Measurements from ENCODE around the gene CPS1. TPM values are rescaled to one million over a fixed set of nuclear protein-coding genes. Genes with fewer than 3 reads are reported as not detected.

The CPS1 gene
- total and polyA plus RNA-seq, 2 of the 8 experiments (the other 6 are each of a cell fraction or from before 2014, with no cell fraction given): 7.9 to 15.7 TPM

GRCh38 chr2:210557721-210558120 is 1.3 kb downstream of the CPS1 start:
- no peak overlapping the region for H3K14ac ChIP-seq (ENCODE audit: insufficient read length)
- no peak overlapping the region for H3K56ac ChIP-seq (replicated peaks; ENCODE audit: insufficient read length, low read depth, low read length)
- FAIRE-seq: peak; percentile 78
- H3K23ac ChIP-seq (ENCODE audit: insufficient read length): no peak overlapping the region
- H2BK15ac ChIP-seq (ENCODE audit: low read length): no peak overlapping the region
- peak overlapping the region in 1 of 2 experiments; percentile 11; a peak in 1 of 4 replicates for H3K4me2 ChIP-seq (ENCODE audit: insufficient read depth in 1 of 2, low read depth in 2 of 2, low read length in 2 of 2)
- no peak overlapping the region for H4K8ac ChIP-seq (ENCODE audit: extremely low read depth, insufficient read depth, low read length)
- H2BK20ac ChIP-seq (ENCODE audit: low read length): no peak overlapping the region
- H3K4me1 ChIP-seq (replicated peaks in 1 of 4; ENCODE audit: control insufficient read depth in 3 of 4, insufficient read depth in 4 of 4, low read length in 3 of 4): peaks cover 0 to 5% (median 2%) of the 10 kb centered on the region in 4 experiments; a peak in 3 of 7 replicates
- POLR2A ChIA-PET (ENCODE audit: partially characterized antibody): interaction anchor here (0.6 to 1.4 kb wide), 3 partner anchors 9 to 873 kb away, joined by 3 to 5 read pairs (median 3); no protein-coding TSS in a partner anchor
- H4K91ac ChIP-seq (replicated peaks; ENCODE audit: insufficient read length, low read length): no peak overlapping the region
- no peak overlapping the region for H2BK5ac ChIP-seq (ENCODE audit: low read depth, low read length)
- no peaks in the 10 kb centered on the region for H3K79me1 ChIP-seq (ENCODE audit: low read depth, low read length)
- H2BK12ac ChIP-seq (ENCODE audit: low read depth, low read length): no peak overlapping the region
- no peak overlapping the region for H2BK120ac ChIP-seq (replicated peaks; ENCODE audit: low read depth, low read length)
- H3K4me3 ChIP-seq (ENCODE audit: extremely low read depth in 1 of 4, insufficient read depth in 2 of 4, low read depth in 3 of 4, low read length in 4 of 4): no peak overlapping the region; a peak in 1 of 8 replicates
- no peaks in the 10 kb centered on the region for H3K9me3 ChIP-seq (ENCODE audit: insufficient read depth in 2 of 2, low read depth in 1 of 2, low read length in 1 of 2)
- no peak overlapping the region for H4K5ac ChIP-seq (ENCODE audit: insufficient read length, low read depth, low read length)
- no peak overlapping the region for H3K9ac ChIP-seq (replicated peaks in 1 of 4; ENCODE audit: extremely low read depth in 1 of 4, low read depth in 3 of 4, low read length in 3 of 4)
- no peak overlapping the region for H2AFZ ChIP-seq (ENCODE audit: low read length)
- H3K4ac ChIP-seq (replicated peaks; ENCODE audit: insufficient read length, low read depth, low read length): no peak overlapping the region
- H3K27me3 ChIP-seq (replicated peaks in 1 of 4; ENCODE audit: control insufficient read depth in 3 of 4, extremely low read depth in 1 of 4, insufficient read depth in 3 of 4, low read length in 3 of 4): no peaks in the 10 kb centered on the region
- no peak overlapping the region for H2AK5ac ChIP-seq (ENCODE audit: low read depth, low read length)
- no peak overlapping the region for H3K27ac ChIP-seq (ENCODE audit: low read depth, low read length)
- no peaks in the 10 kb centered on the region for H4K20me1 ChIP-seq (replicated peaks in 1 of 2; ENCODE audit: control insufficient read depth in 1 of 2, insufficient read depth in 2 of 2, low read length in 2 of 2)
- no peaks in the 10 kb centered on the region for H3K36me3 ChIP-seq (ENCODE audit: control insufficient read depth in 2 of 4, insufficient read depth in 4 of 4, low read length in 3 of 4)
- CTCF ChIA-PET (ENCODE audit: partially characterized antibody): interaction anchor here (1.4 to 2.5 kb wide), 3 partner anchors 19 to 55 kb away, joined by 3 to 11 read pairs (median 6); no protein-coding TSS in a partner anchor
- no peaks in the 10 kb centered on the region for H3K79me2 ChIP-seq (ENCODE audit: control insufficient read depth in 1 of 2, insufficient read depth in 2 of 2, low read length in 2 of 2)
- H3K23me2 ChIP-seq (ENCODE audit: low read depth, low read length): no peaks in the 10 kb centered on the region
- H3K18ac ChIP-seq (ENCODE audit: extremely low read depth, low read length): no peak overlapping the region
- DNase-seq (ENCODE audit: low read depth in 1 of 2, low spot score in 2 of 2): no peak
- no peak for TF ChIP-seq TEAD4 (IDR thresholded peaks at IDR 0.05; ENCODE audit: low read depth, low read length)
- TF ChIP-seq POLR2AphosphoS5 (IDR thresholded peaks at IDR 0.05; ENCODE audit: low read depth, low read length): no peak
- no peak for TF ChIP-seq SAP30 (IDR thresholded peaks at IDR 0.05; ENCODE audit: insufficient read depth, insufficient replicate concordance, low read length)
- TF ChIP-seq YY1 (IDR thresholded peaks at IDR 0.05; ENCODE audit: low read depth, low read length): 0 out of 2 replicates have a peak, but pooled peaks have one; percentile 7
- TF ChIP-seq KDM1A (IDR thresholded peaks at IDR 0.05; ENCODE audit: borderline replicate concordance, low read length): peak; percentile 47; the same call in 1 of the 2 replicates
- peak in 1 of 2 experiments; percentile 83; a peak in 1 of 4 replicates for TF ChIP-seq HDAC2 (IDR thresholded peaks at IDR 0.05; ENCODE audit: borderline replicate concordance in 1 of 2, low read depth in 2 of 2, low read length in 2 of 2)
- no peak for TF ChIP-seq CBX5 (IDR thresholded peaks at IDR 0.05; ENCODE audit: low read depth, low read length)
- peak; percentile 87 for TF ChIP-seq TCF12 (IDR thresholded peaks at IDR 0.05; ENCODE audit: low read depth, low read length)
- TF ChIP-seq POU5F1 (IDR thresholded peaks at IDR 0.05; ENCODE audit: low read depth, low read length): peak; percentile 82
- no peak for TF ChIP-seq JUN (IDR thresholded peaks at IDR 0.05; ENCODE audit: low read depth, low read length)
- no peak for TF ChIP-seq ATF2 (IDR thresholded peaks at IDR 0.05; ENCODE audit: low read length)
- TF ChIP-seq CEBPB (IDR thresholded peaks at IDR 0.05; ENCODE audit: low read depth, low read length): 0 out of 2 replicates have a peak, but pooled peaks have one; percentile 9
- TF ChIP-seq NRF1 (IDR thresholded peaks at IDR 0.05; ENCODE audit: low read depth, low read length): no peak
